Measurements from ENCODE around the gene TMPRSS9.
"Not testable (repeated sequence)": the region's sequence is repeated elsewhere in the genome, so short reads cannot be mapped to it uniquely, and the experiment has no call there.

TMPRSS9 gene

GRCh38 chr19:2438178-2438577 is 78.1 kb downstream of the TMPRSS9 start:
- no peak for DNase-seq (ENCODE audit: low read depth)

GRCh38 chr19:2440515-2440914 is 80.5 kb downstream of the TMPRSS9 start:
- no peak for DNase-seq (ENCODE audit: low read depth)

GRCh38 chr19:2441096-2441752 is 81.2 kb downstream of the TMPRSS9 start:
- no peak for DNase-seq (ENCODE audit: low read depth)

GRCh38 chr19:2443116-2443784 is 83.2 kb downstream of the TMPRSS9 start:
- no peak for DNase-seq (ENCODE audit: low read depth)

GRCh38 chr19:2443785-2444182 is 83.7 kb downstream of the TMPRSS9 start:
- no peak for DNase-seq (ENCODE audit: low read depth)

GRCh38 chr19:2444251-2445002 is 84.4 kb downstream of the TMPRSS9 start:
- no peak for DNase-seq (ENCODE audit: low read depth)

GRCh38 chr19:2446381-2446780 is 86.3 kb downstream of the TMPRSS9 start:
- no peak for DNase-seq (ENCODE audit: low read depth)

GRCh38 chr19:2449019-2449418 is 89.0 kb downstream of the TMPRSS9 start:
- DNase-seq (ENCODE audit: low read depth): no peak

- no peak for DNase-seq (ENCODE audit: low read depth)
These were observed 91.1 kb downstream of the TMPRSS9 start for GRCh38 chr19:2451138-2451537.

GRCh38 chr19:2451741-2452140 is 91.7 kb downstream of the TMPRSS9 start:
- DNase-seq (ENCODE audit: low read depth): no peak

GRCh38 chr19:2453431-2454025 is 93.5 kb downstream of the TMPRSS9 start:
- no peak for DNase-seq (ENCODE audit: low read depth)

- no peak for DNase-seq (ENCODE audit: low read depth)
These were observed 94.3 kb downstream of the TMPRSS9 start for GRCh38 chr19:2454199-2454961.

- DNase-seq (ENCODE audit: low read depth): no peak
These were observed 95.1 kb downstream of the TMPRSS9 start for GRCh38 chr19:2454962-2455850.

GRCh38 chr19:2455851-2456570 is 95.9 kb downstream of the TMPRSS9 start:
- DNase-seq (ENCODE audit: low read depth): no peak

- no peak for DNase-seq (ENCODE audit: low read depth)
These were observed 97.5 kb downstream of the TMPRSS9 start for GRCh38 chr19:2457394-2458037.

GRCh38 chr19:2458054-2458453 is 98.0 kb downstream of the TMPRSS9 start:
- no peak for DNase-seq (ENCODE audit: low read depth)

- not testable (repeated sequence) for DNase-seq (ENCODE audit: low read depth)
These were observed 98.7 kb downstream of the TMPRSS9 start for GRCh38 chr19:2458776-2459175.

- no peak for DNase-seq (ENCODE audit: low read depth)
These were observed 100.2 kb downstream of the TMPRSS9 start for GRCh38 chr19:2460245-2460644.

- DNase-seq (ENCODE audit: low read depth): peak; percentile 45
These were observed 101.9 kb downstream of the TMPRSS9 start for GRCh38 chr19:2461751-2462634.
